ENCODE results near the gene ANKFY1. TPM values are rescaled to one million over a fixed set of nuclear protein-coding genes. Genes with fewer than 3 reads are reported as not detected.

ANKFY1 gene
- polyA plus RNA-seq, 1 experiment: 38.8 TPM

GRCh38 chr17:4157618-4158333 lies 106.0 kb downstream of the ANKFY1 start:
- CTCF ChIA-PET: interaction anchor here (1.0 kb wide), 1 partner anchor 24 kb away, joined by 7 read pairs; no protein-coding TSS in a partner anchor
- no peak overlapping the region for H3K27ac ChIP-seq (ENCODE audit: low read depth, low read length)
- DNase-seq (ENCODE audit: low read depth, low spot score): no peak
- no peaks in the 10 kb centered on the region for H3K27me3 ChIP-seq (ENCODE audit: control insufficient read depth, insufficient read depth, low read length)
- TF ChIP-seq CTCF (IDR thresholded peaks at IDR 0.05; ENCODE audit: low read depth, low read length): no peak
- no peak overlapping the region for H3K4me3 ChIP-seq (ENCODE audit: low read depth, low read length)
- no peaks in the 10 kb centered on the region for H3K9me3 ChIP-seq (ENCODE audit: control insufficient read depth, insufficient read depth, low read length)
- POLR2A ChIA-PET: interaction anchor here (1.5 kb wide), 1 partner anchor 14 kb away, joined by 6 read pairs; no protein-coding TSS in a partner anchor

- POLR2A ChIA-PET: interaction anchor here (1.5 kb wide), 1 partner anchor 13 kb away, joined by 6 read pairs; no protein-coding TSS in a partner anchor
- CTCF ChIA-PET: no interaction called here
- peak; percentile 18; the same call in 1 of the 2 replicates for TF ChIP-seq CTCF (IDR thresholded peaks at IDR 0.05; ENCODE audit: low read depth, low read length)
- no peak overlapping the region for H3K4me3 ChIP-seq (ENCODE audit: low read depth, low read length)
- no peaks in the 10 kb centered on the region for H3K27me3 ChIP-seq (ENCODE audit: control insufficient read depth, insufficient read depth, low read length)
- no peaks in the 10 kb centered on the region for H3K9me3 ChIP-seq (ENCODE audit: control insufficient read depth, insufficient read depth, low read length)
- DNase-seq (ENCODE audit: low read depth, low spot score): no peak
- no peak overlapping the region for H3K27ac ChIP-seq (ENCODE audit: low read depth, low read length)
Measured at GRCh38 chr17:4156750-4157381, 106.9 kb downstream of the ANKFY1 start.

- H3K9me3 ChIP-seq (ENCODE audit: control insufficient read depth, insufficient read depth, low read length): no peaks in the 10 kb centered on the region
- H3K27me3 ChIP-seq (ENCODE audit: control insufficient read depth, insufficient read depth, low read length): no peaks in the 10 kb centered on the region
- POLR2A ChIA-PET: interaction anchor here (1.5 kb wide), 1 partner anchor 12 kb away, joined by 6 read pairs; no protein-coding TSS in a partner anchor
- TF ChIP-seq CTCF (IDR thresholded peaks at IDR 0.05; ENCODE audit: low read depth, low read length): no peak
- no peak overlapping the region for H3K27ac ChIP-seq (ENCODE audit: low read depth, low read length)
- CTCF ChIA-PET: no interaction called here
- no peak overlapping the region for H3K4me3 ChIP-seq (ENCODE audit: low read depth, low read length)
- no peak for DNase-seq (ENCODE audit: low read depth, low spot score)
Measured at GRCh38 chr17:4155980-4156620, 107.7 kb downstream of the ANKFY1 start.

GRCh38 chr17:4154201-4154600 lies 109.6 kb downstream of the ANKFY1 start:
- H3K27ac ChIP-seq (ENCODE audit: low read depth, low read length): no peak overlapping the region
- no peaks in the 10 kb centered on the region for H3K27me3 ChIP-seq (ENCODE audit: control insufficient read depth, insufficient read depth, low read length)
- H3K9me3 ChIP-seq (ENCODE audit: control insufficient read depth, insufficient read depth, low read length): no peaks in the 10 kb centered on the region
- DNase-seq (ENCODE audit: low read depth, low spot score): no peak
- ChIA-PET POLR2A (no interaction called here), CTCF (no interaction called here)
- no peak overlapping the region for H3K4me3 ChIP-seq (ENCODE audit: low read depth, low read length)
- TF ChIP-seq CTCF (IDR thresholded peaks at IDR 0.05; ENCODE audit: low read depth, low read length): no peak
